LNCAP (cell line): ENCODE results near the gene CHCHD6.
A peak's percentile ranks its signal among the peaks of the same experiment; 100 is the strongest.

Experiments used
- CTCF ChIP-seq: fragments of 450-650 bp; IDR thresholded peaks from 2 replicates; pipeline ENCODE4 v1.5.1; 2017; ENCODE audit warnings: mild to moderate bottlenecking

CHCHD6 gene

GRCh38 chr3:126748701-126749546 is 44.9 kb downstream of the CHCHD6 start:
- TF ChIP-seq CTCF = no peak

GRCh38 chr3:126749547-126749875 is 45.5 kb downstream of the CHCHD6 start:
- TF ChIP-seq CTCF = no peak

GRCh38 chr3:126749931-126750755 is 46.1 kb downstream of the CHCHD6 start:
- no peak for TF ChIP-seq CTCF

GRCh38 chr3:126750756-126751121 is 46.7 kb downstream of the CHCHD6 start:
- TF ChIP-seq CTCF = no peak

- TF ChIP-seq CTCF = no peak
Measured at GRCh38 chr3:126751611-126752302, 47.7 kb downstream of the CHCHD6 start.

GRCh38 chr3:126752303-126753190 is 48.5 kb downstream of the CHCHD6 start:
- peak; percentile 89 for TF ChIP-seq CTCF
